SKM-1 treated with dmso at 0.1 percent for 144 hours (cell line): ENCODE data around the gene ASAP2.

Experiments used
- DNase-seq: peaks from one replicate; lab custom pipeline; 2025; ENCODE audit not compliant: unreplicated experiment; lab: John Stamatoyannopoulos, UW

Gene ASAP2

GRCh38 chr2:9271691-9272090 lies 65.1 kb downstream of the ASAP2 start:
- no peak for DNase-seq

GRCh38 chr2:9273486-9274130 lies 67.0 kb downstream of the ASAP2 start:
- DNase-seq = no peak

GRCh38 chr2:9274701-9275343 lies 68.2 kb downstream of the ASAP2 start:
- DNase-seq = no peak

- no peak for DNase-seq
Observed at GRCh38 chr2:9275399-9275798, 68.8 kb downstream of the ASAP2 start.

- no peak for DNase-seq
Observed at GRCh38 chr2:9276074-9276473, 69.5 kb downstream of the ASAP2 start.

GRCh38 chr2:9276901-9277451 lies 70.4 kb downstream of the ASAP2 start:
- DNase-seq = no peak

- DNase-seq = no peak
Observed at GRCh38 chr2:9278439-9278838, 71.8 kb downstream of the ASAP2 start.

- DNase-seq = no peak
Observed at GRCh38 chr2:9279426-9279825, 72.8 kb downstream of the ASAP2 start.

- no peak for DNase-seq
Observed at GRCh38 chr2:9280224-9280623, 73.6 kb downstream of the ASAP2 start.

GRCh38 chr2:9281145-9281544 lies 74.5 kb downstream of the ASAP2 start:
- DNase-seq = no peak

GRCh38 chr2:9282128-9283112 lies 75.8 kb downstream of the ASAP2 start:
- DNase-seq = no peak

GRCh38 chr2:9284521-9285297 lies 78.1 kb downstream of the ASAP2 start:
- DNase-seq = no peak

- no peak for DNase-seq
Observed at GRCh38 chr2:9285385-9285920, 78.8 kb downstream of the ASAP2 start.

- DNase-seq = no peak
Observed at GRCh38 chr2:9285921-9286320, 79.3 kb downstream of the ASAP2 start.

- no peak for DNase-seq
Observed at GRCh38 chr2:9286554-9287399, 80.2 kb downstream of the ASAP2 start.

GRCh38 chr2:9287400-9288045 lies 80.9 kb downstream of the ASAP2 start:
- DNase-seq = no peak

GRCh38 chr2:9288233-9288632 lies 81.6 kb downstream of the ASAP2 start:
- no peak for DNase-seq

- no peak for DNase-seq
Observed at GRCh38 chr2:9288681-9289338, 82.2 kb downstream of the ASAP2 start.

- DNase-seq = no peak
Observed at GRCh38 chr2:9291331-9291730, 84.7 kb downstream of the ASAP2 start.
